ENCODE data around the gene SPRR2A.

- TF ChIP-seq CTCF (CRISPR knock-in tag; IDR thresholded peaks at IDR 0.05): no peak
- TF ChIP-seq TAF1 (CRISPR knock-in tag; IDR thresholded peaks at IDR 0.05): no peak
- TF ChIP-seq SNAPC4 (CRISPR knock-in tag; IDR thresholded peaks at IDR 0.05): no peak
- TF ChIP-seq MAX (IDR thresholded peaks at IDR 0.05): no peak
- TF ChIP-seq AFF4 (CRISPR knock-in tag; IDR thresholded peaks at IDR 0.05): no peak
- TF ChIP-seq MED13 (CRISPR knock-in tag; IDR thresholded peaks at IDR 0.05): no peak
These were observed 31.5 kb downstream of the SPRR2A start for GRCh38 chr1:153025797-153026196.

Data from HepG2 (cell line).